ENCODE results near the gene PEX19. TPM values are rescaled to one million over a fixed set of nuclear protein-coding genes. Genes with fewer than 3 reads are reported as not detected.

Gene PEX19
- total RNA-seq, 4 donors from 2014 or later = 45.1 to 77.5 (median 59.8) TPM

DNA sequence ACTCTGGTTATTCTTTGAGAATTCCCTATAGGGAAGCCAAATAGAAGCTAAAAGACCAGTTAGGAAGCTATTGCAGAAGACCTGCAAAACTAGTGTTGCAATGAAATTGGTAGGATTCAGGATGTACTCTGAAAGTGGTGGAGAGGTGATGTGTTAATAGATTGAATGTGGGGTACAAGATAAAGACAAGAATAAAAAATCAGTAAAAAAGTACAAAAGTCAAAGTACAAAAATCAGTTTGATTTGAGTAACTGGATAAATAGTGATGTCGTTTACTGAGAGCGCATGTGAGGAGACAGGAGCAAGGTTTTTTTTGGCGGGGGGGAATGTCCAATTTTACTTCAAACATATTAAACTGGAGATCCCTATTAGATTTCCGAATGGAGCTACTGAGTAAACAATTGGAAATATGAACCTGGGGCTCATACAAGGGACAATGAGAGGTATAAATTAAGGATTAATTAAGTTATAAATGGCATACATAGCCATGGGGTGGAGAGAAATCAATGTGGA, 20.1 kb downstream of the PEX19 start:
- Histone ChIP-seq H3K27ac (no peak overlapping the region), H3K4me1 (peaks cover 0 to 5% of the 10 kb centered on the region in 2 donors), H3K9me3 (no peaks in the 10 kb centered on the region), H3K4me3 (no peak overlapping the region), H3K27me3 (no peaks in the 10 kb centered on the region), H3K36me3 (no peaks in the 10 kb centered on the region)
- intact Hi-C loops (cut with DNase I; ENCODE audit: low total_unique reads) = no loop called here
- TF ChIP-seq, protein P1, sequence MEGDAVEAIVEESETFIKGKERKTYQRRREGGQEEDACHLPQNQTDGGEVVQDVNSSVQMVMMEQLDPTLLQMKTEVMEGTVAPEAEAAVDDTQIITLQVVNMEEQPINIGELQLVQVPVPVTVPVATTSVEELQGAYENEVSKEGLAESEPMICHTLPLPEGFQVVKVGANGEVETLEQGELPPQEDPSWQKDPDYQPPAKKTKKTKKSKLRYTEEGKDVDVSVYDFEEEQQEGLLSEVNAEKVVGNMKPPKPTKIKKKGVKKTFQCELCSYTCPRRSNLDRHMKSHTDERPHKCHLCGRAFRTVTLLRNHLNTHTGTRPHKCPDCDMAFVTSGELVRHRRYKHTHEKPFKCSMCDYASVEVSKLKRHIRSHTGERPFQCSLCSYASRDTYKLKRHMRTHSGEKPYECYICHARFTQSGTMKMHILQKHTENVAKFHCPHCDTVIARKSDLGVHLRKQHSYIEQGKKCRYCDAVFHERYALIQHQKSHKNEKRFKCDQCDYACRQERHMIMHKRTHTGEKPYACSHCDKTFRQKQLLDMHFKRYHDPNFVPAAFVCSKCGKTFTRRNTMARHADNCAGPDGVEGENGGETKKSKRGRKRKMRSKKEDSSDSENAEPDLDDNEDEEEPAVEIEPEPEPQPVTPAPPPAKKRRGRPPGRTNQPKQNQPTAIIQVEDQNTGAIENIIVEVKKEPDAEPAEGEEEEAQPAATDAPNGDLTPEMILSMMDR (IDR thresholded peaks at IDR 0.05) = no peak
- TF ChIP-seq POLR2A (IDR thresholded peaks at IDR 0.05) = no peak
- no peak for DNase-seq

DNA sequence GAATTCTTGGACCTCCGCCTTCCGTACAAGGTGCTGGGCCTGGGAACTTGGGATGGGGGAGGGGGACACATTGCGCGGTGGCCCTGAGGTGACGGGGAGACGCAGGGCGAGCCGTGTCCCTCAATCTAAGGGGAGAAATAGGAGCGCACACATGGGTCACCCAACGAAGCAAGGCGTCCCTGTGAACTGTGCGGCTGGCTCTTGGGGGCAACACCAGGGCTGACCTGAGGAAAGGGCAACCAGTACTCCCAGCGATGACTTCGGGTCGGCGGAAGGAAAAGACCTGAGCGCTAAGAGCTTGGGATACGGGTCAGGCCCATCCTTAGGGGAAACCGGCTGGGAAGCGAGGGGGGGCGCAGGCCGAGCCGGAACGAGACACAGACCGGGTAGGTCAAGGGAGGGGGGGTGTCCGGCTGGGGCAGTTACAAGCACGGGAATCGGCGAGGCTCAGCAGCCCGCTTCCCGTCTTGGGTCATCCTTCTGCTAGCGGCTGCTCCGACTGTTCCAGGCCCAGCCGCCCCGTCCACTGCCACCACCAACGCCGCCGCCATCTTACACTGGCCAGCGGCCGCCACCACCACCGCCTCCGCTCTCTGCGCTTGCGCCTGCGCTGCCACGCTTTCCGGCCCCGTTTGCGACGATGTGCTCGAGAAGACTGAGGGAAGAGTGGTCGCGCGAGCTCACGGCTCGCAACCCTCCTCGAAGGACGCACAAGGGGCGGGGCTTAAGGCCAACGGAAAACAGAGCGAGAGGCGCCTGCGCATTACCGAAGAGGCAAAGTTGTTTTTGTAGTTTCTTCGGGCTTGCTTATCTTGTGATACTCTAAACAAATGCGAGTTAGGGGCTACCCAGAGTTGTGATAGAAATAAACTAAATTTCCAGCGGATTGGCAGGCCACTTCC, 22.8 kb downstream of the PEX19 start, which contains the start of gene DCAF8:
Gene DCAF8 (minus strand): TSS at position 657 of the 902 bp plus-strand sequence. CDS start 18,541 bp downstream, outside the sequence.
- H3K36me3 ChIP-seq = no peaks in the 10 kb centered on the region
- intact Hi-C loops (cut with DNase I; ENCODE audit: low total_unique reads) = no loop called here
- H3K4me1 ChIP-seq = peaks cover 0 to 5% of the 10 kb centered on the region in 2 donors
- H3K9me3 ChIP-seq = no peaks in the 10 kb centered on the region
- H3K4me3 ChIP-seq = peak within 1 kb of the TSS; percentile 69 to 84
- peak within 1 kb of the TSS; percentile 94 to 97 for H3K27ac ChIP-seq
- H3K27me3 ChIP-seq = no peaks in the 10 kb centered on the region
- TF ChIP-seq, protein P1 (IDR thresholded peaks at IDR 0.05) = peak in 2 of 4 experiments; percentile 3 to 5
- TF ChIP-seq POLR2A (IDR thresholded peaks at IDR 0.05) = peak; percentile 96 to 98
- peak; percentile 98 to 99 for DNase-seq

DNA sequence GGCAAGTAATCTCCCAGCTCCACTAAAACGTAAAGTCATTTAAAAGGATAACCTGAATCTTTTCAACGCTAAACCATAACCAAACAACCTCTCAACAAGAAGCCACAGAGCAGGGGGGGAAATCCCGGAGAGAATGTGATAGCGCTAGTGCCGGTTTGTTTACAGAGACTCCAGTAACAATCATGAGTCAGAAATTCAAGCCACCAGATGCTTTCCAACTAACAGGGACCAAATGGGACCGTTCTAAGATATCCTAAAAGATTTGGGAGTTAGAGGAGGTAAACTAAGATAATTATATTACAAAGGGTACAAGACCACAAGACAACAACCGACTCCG, 23.4 kb downstream of the PEX19 start:
- Histone ChIP-seq H3K27me3 (no peaks in the 10 kb centered on the region), H3K4me1 (peaks cover 0 to 5% of the 10 kb centered on the region in 2 donors), H3K36me3 (no peaks in the 10 kb centered on the region), H3K27ac (peak overlapping the region; percentile 94 to 97), H3K9me3 (no peaks in the 10 kb centered on the region), H3K4me3 (peak overlapping the region; percentile 69 to 84)
- peak in 1 of 2 donors; percentile 34 for DNase-seq
- TF ChIP-seq, protein P1 (IDR thresholded peaks at IDR 0.05) = no peak
- TF ChIP-seq POLR2A (IDR thresholded peaks at IDR 0.05) = no peak
- intact Hi-C loops (cut with DNase I; ENCODE audit: low total_unique reads) = no loop called here

DNA sequence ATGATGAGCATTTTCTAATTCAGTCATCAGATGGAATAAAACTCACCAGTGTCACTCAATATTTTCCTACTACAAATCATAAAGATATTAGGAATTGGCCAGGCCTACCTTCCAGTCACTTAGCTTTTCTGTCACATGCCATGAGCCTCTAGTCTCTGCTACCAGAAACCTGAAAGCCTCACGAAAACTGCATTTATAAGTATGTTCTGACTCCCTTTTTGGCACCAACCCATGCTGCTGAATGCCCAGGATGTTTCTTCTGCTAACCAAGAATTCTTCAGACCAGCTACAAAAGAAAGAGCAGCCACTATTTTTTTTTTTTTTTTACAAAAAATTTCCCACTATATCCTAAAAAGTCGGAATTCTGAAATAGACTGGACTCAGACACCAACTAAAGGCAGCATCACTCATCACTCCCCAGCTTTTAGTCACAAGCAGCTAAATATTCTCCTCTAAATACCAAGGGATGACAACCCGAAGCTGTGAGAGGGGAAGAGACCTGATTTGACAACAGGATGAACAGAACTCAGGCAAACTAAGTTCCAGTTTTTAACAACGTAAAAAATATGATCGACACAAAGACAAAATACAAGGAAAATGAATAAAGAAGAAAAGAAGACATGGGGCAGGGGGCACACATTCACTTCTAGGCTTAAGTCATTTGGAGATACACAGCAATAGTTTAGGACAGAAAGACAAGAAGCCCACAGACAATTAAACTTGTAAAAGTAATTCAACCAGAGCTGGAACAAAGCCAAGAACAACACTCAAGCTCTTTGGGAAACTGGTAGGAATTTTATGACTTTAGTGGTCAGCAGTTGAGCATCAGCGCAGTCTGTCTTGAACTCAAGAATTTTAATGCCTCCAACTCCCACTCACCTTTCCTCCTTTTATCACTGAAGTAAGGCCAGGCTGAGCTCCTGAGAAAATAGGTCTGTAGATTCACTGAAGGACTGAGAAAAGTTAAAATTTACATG, 24.2 kb downstream of the PEX19 start:
- peak overlapping the region; percentile 94 to 97 for H3K27ac ChIP-seq
- intact Hi-C loops (cut with DNase I; ENCODE audit: low total_unique reads) = no loop called here
- H3K36me3 ChIP-seq = no peaks in the 10 kb centered on the region
- H3K27me3 ChIP-seq = no peaks in the 10 kb centered on the region
- peaks cover 0 to 5% of the 10 kb centered on the region in 2 donors for H3K4me1 ChIP-seq
- H3K9me3 ChIP-seq = no peaks in the 10 kb centered on the region
- H3K4me3 ChIP-seq = peak overlapping the region; percentile 69 to 84
- peak in 1 of 2 donors; percentile 34 for DNase-seq
- TF ChIP-seq, protein P1 (IDR thresholded peaks at IDR 0.05) = no peak
- no peak for TF ChIP-seq POLR2A (IDR thresholded peaks at IDR 0.05)

Measured in uterus (tissue), 4 donors.